DOHH2 (cell line): ENCODE measurements around the gene SOD1.

Experiments used
- EZH2phosphoT487 ChIP-seq: fragments of 200-600 bp; sonication (generic); IDR thresholded peaks from 2 replicates; pipeline ENCODE4 v1.6.1; 2017; ENCODE audit warnings: borderline replicate concordance, mild to moderate bottlenecking, antibody characterized with exemption, low read length, moderate library complexity, mixed read lengths
- TF ChIP-seq, protein P1 (sequence below): fragments of 200-600 bp; sonication (generic); IDR thresholded peaks from one replicate; pipeline ENCODE4 v1.5.1; 2014; ENCODE audit warnings: antibody characterized with exemption, mild to moderate bottlenecking, low read depth, low read length; ENCODE audit not compliant: poor library complexity, severe bottlenecking

DNA sequence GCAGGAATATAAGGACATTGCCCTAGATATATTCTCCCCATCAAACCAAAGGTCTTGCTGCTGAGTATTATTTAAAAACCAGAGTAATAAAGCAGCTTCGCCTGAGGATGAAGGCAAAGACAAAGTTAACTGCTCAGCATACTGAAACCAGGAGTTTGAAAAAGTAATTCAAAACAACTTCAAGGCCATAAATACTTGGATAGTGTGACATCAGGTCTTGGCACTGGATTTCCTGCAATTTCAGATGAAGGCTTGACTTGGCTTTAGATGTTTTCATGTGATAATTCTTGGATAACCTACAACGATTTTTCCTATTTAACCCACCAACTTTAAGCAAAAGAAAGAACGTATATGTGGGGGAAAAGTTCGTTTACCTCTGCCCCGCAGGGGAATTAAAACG, 10.6 kb downstream of the SOD1 start:
- TF ChIP-seq, protein P1, sequence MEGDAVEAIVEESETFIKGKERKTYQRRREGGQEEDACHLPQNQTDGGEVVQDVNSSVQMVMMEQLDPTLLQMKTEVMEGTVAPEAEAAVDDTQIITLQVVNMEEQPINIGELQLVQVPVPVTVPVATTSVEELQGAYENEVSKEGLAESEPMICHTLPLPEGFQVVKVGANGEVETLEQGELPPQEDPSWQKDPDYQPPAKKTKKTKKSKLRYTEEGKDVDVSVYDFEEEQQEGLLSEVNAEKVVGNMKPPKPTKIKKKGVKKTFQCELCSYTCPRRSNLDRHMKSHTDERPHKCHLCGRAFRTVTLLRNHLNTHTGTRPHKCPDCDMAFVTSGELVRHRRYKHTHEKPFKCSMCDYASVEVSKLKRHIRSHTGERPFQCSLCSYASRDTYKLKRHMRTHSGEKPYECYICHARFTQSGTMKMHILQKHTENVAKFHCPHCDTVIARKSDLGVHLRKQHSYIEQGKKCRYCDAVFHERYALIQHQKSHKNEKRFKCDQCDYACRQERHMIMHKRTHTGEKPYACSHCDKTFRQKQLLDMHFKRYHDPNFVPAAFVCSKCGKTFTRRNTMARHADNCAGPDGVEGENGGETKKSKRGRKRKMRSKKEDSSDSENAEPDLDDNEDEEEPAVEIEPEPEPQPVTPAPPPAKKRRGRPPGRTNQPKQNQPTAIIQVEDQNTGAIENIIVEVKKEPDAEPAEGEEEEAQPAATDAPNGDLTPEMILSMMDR, result no peak
- TF ChIP-seq EZH2phosphoT487, result no peak
